Skeletal muscle satellite cell (primary cell): Measurements from ENCODE around the gene ESYT3.
"Not testable (repeated sequence)": the region's sequence is repeated elsewhere in the genome, so short reads cannot be mapped to it uniquely, and the experiment has no call there.

Source experiments
- H3K27me3 ChIP-seq: 2 replicates; pipeline ENCODE4 v1.7.0; 2013; ENCODE audit warnings: low read length; ENCODE audit not compliant: control insufficient read depth, insufficient read depth
- H3K36me3 ChIP-seq: 2 replicates; pipeline ENCODE4 v1.7.0; 2013; ENCODE audit warnings: mild to moderate bottlenecking, control low read depth, low read length; ENCODE audit not compliant: insufficient read depth
- H3K4me1 ChIP-seq: 2 replicates; pipeline ENCODE4 v1.7.0; 2013; ENCODE audit warnings: low read length; ENCODE audit not compliant: control insufficient read depth, insufficient read depth
- H3K4me2 ChIP-seq: 2 replicates; pipeline ENCODE4 v1.7.0; 2013; ENCODE audit warnings: mild to moderate bottlenecking, low read length
- H3K4me3 ChIP-seq: 2 replicates; pipeline ENCODE4 v1.7.0; 2013; ENCODE audit warnings: low read length
- H3K9ac ChIP-seq: 2 replicates; pipeline ENCODE4 v1.7.0; 2013; ENCODE audit warnings: mild to moderate bottlenecking, low read depth, low read length, moderate library complexity
- H3K9me3 ChIP-seq: replicated peaks from 2 replicates; pipeline ENCODE4 v1.7.0; 2013; ENCODE audit warnings: mild to moderate bottlenecking, control low read depth, low read length

The ESYT3 gene

GRCh38 chr3:138479438-138479863 lies 45.0 kb downstream of the ESYT3 start:
- H3K9ac ChIP-seq = no peak overlapping the region
- no peaks in the 10 kb centered on the region for H3K9me3 ChIP-seq
- no peaks in the 10 kb centered on the region for H3K27me3 ChIP-seq
- H3K4me3 ChIP-seq = no peak overlapping the region
- no peaks in the 10 kb centered on the region for H3K4me1 ChIP-seq
- H3K4me2 ChIP-seq = no peak overlapping the region
- H3K36me3 ChIP-seq = no peaks in the 10 kb centered on the region

- H3K4me1 ChIP-seq, H3K36me3 ChIP-seq, H3K4me3 ChIP-seq, H3K4me2 ChIP-seq, H3K9ac ChIP-seq, H3K27me3 ChIP-seq, H3K9me3 ChIP-seq: not testable (repeated sequence)
Measured at GRCh38 chr3:138484672-138485071, 50.3 kb downstream of the ESYT3 start.

GRCh38 chr3:138486580-138486979 lies 52.2 kb downstream of the ESYT3 start:
- H3K4me1 ChIP-seq, H3K4me2 ChIP-seq, H3K36me3 ChIP-seq, H3K9me3 ChIP-seq, H3K4me3 ChIP-seq, H3K9ac ChIP-seq, H3K27me3 ChIP-seq: not testable (repeated sequence)

- H3K4me1 ChIP-seq = peaks cover 24% of the 10 kb centered on the region
- H3K4me2 ChIP-seq = no peak overlapping the region
- H3K9ac ChIP-seq = no peak overlapping the region
- no peaks in the 10 kb centered on the region for H3K9me3 ChIP-seq
- no peaks in the 10 kb centered on the region for H3K27me3 ChIP-seq
- H3K4me3 ChIP-seq = no peak overlapping the region
- no peaks in the 10 kb centered on the region for H3K36me3 ChIP-seq
Measured at GRCh38 chr3:138491971-138492370, 57.6 kb downstream of the ESYT3 start.

- Histone ChIP-seq H3K4me2 (no peak overlapping the region), H3K27me3 (no peaks in the 10 kb centered on the region), H3K4me3 (no peak overlapping the region), H3K9me3 (no peaks in the 10 kb centered on the region), H3K36me3 (no peaks in the 10 kb centered on the region), H3K4me1 (peaks cover 24% of the 10 kb centered on the region), H3K9ac (no peak overlapping the region)
Measured at GRCh38 chr3:138492980-138493675, 58.7 kb downstream of the ESYT3 start.

GRCh38 chr3:138493804-138494606 lies 59.6 kb downstream of the ESYT3 start:
- Histone ChIP-seq H3K4me1 (peaks cover 24% of the 10 kb centered on the region), H3K27me3 (no peaks in the 10 kb centered on the region), H3K9ac (no peak overlapping the region), H3K9me3 (no peaks in the 10 kb centered on the region), H3K4me3 (no peak overlapping the region), H3K36me3 (no peaks in the 10 kb centered on the region), H3K4me2 (peak overlapping the region; percentile 46)

- Histone ChIP-seq H3K4me3 (no peak overlapping the region), H3K4me2 (peak overlapping the region; percentile 8), H3K27me3 (no peaks in the 10 kb centered on the region), H3K9ac (no peak overlapping the region), H3K9me3 (no peaks in the 10 kb centered on the region), H3K36me3 (no peaks in the 10 kb centered on the region), H3K4me1 (peaks cover 24% of the 10 kb centered on the region)
Measured at GRCh38 chr3:138494607-138494929, 60.2 kb downstream of the ESYT3 start.

GRCh38 chr3:138495638-138496037 lies 61.2 kb downstream of the ESYT3 start:
- H3K4me1 ChIP-seq = peaks cover 24% of the 10 kb centered on the region
- not testable (repeated sequence) for H3K9ac ChIP-seq, H3K4me3 ChIP-seq, H3K27me3 ChIP-seq, H3K36me3 ChIP-seq, H3K9me3 ChIP-seq, H3K4me2 ChIP-seq

- Histone ChIP-seq H3K4me1 (peaks cover 24% of the 10 kb centered on the region), H3K4me3 (no peak overlapping the region), H3K36me3 (no peaks in the 10 kb centered on the region)
Measured at GRCh38 chr3:138496436-138496835, 62.0 kb downstream of the ESYT3 start.

GRCh38 chr3:138497021-138497420 lies 62.6 kb downstream of the ESYT3 start:
- Histone ChIP-seq H3K4me3 (no peak overlapping the region), H3K4me2 (no peak overlapping the region)

More at GRCh38 chr3:138496436-138496835, 62.0 kb downstream of the ESYT3 start:
- no peak overlapping the region for H3K9ac ChIP-seq
- no peaks in the 10 kb centered on the region for H3K27me3 ChIP-seq
- H3K9me3 ChIP-seq = no peaks in the 10 kb centered on the region
- H3K4me2 ChIP-seq = no peak overlapping the region

GRCh38 chr3:138497851-138498250 lies 63.4 kb downstream of the ESYT3 start:
- Histone ChIP-seq H3K9ac (no peak overlapping the region), H3K4me1 (peaks cover 24% of the 10 kb centered on the region), H3K9me3 (no peaks in the 10 kb centered on the region), H3K4me3 (no peak overlapping the region), H3K36me3 (no peaks in the 10 kb centered on the region), H3K27me3 (no peaks in the 10 kb centered on the region), H3K4me2 (no peak overlapping the region)

More at GRCh38 chr3:138497021-138497420, 62.6 kb downstream of the ESYT3 start:
- Histone ChIP-seq H3K27me3 (no peaks in the 10 kb centered on the region), H3K9ac (no peak overlapping the region), H3K36me3 (no peaks in the 10 kb centered on the region), H3K9me3 (no peaks in the 10 kb centered on the region), H3K4me1 (peaks cover 24% of the 10 kb centered on the region)

GRCh38 chr3:138498991-138499390 lies 64.6 kb downstream of the ESYT3 start:
- Histone ChIP-seq H3K36me3 (no peaks in the 10 kb centered on the region), H3K9me3 (no peaks in the 10 kb centered on the region), H3K27me3 (no peaks in the 10 kb centered on the region), H3K9ac (no peak overlapping the region), H3K4me1 (peaks cover 12% of the 10 kb centered on the region), H3K4me2 (no peak overlapping the region), H3K4me3 (no peak overlapping the region)
